Omental fat pad (tissue), 4 donors: ENCODE results near the gene SLC24A4. TPM values are rescaled to one million over a fixed set of nuclear protein-coding genes. Genes with fewer than 3 reads are reported as not detected.
A peak's percentile ranks its signal among the peaks of the same experiment; 100 is the strongest.

Experiments
- ATAC-seq: fragments of 150-250 bp; one replicate; pipeline ENCODE4 v1.9.1; 2016; ENCODE audit warnings: mild to moderate bottlenecking, moderate library complexity; ENCODE audit not compliant: low FRiP score
- DNase-seq: peaks from one replicate; pipeline ENCODE4 v3.0.0-alpha.2; 2019; ENCODE audit warnings: low spot score
- total RNA-seq, 4 donors: library from RNA; depleted of rRNA; stranded (reverse); fragments of >200 nt; gene quantifications; one replicate each; pipeline ENCODE4 v1.1.0, GENCODE V29; 2016
- TF ChIP-seq, protein P1 (sequence below), 3 donors: fragments of 450-650 bp; IDR thresholded peaks; one replicate each; pipeline ENCODE4 v1.5.1; 2016 to 2017; ENCODE audit warnings: antibody characterized with exemption in 3 of 3, mild to moderate bottlenecking in 3 of 3, moderate library complexity in 2 of 3

SLC24A4 gene, protein sequence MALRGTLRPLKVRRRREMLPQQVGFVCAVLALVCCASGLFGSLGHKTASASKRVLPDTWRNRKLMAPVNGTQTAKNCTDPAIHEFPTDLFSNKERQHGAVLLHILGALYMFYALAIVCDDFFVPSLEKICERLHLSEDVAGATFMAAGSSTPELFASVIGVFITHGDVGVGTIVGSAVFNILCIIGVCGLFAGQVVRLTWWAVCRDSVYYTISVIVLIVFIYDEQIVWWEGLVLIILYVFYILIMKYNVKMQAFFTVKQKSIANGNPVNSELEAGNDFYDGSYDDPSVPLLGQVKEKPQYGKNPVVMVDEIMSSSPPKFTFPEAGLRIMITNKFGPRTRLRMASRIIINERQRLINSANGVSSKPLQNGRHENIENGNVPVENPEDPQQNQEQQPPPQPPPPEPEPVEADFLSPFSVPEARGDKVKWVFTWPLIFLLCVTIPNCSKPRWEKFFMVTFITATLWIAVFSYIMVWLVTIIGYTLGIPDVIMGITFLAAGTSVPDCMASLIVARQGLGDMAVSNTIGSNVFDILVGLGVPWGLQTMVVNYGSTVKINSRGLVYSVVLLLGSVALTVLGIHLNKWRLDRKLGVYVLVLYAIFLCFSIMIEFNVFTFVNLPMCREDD
- 1 to 10 TPM in 2 of 4 donors, under 1 TPM in 2; 0.48 to 2.2 (median 0.79) TPM for total RNA-seq

DNA sequence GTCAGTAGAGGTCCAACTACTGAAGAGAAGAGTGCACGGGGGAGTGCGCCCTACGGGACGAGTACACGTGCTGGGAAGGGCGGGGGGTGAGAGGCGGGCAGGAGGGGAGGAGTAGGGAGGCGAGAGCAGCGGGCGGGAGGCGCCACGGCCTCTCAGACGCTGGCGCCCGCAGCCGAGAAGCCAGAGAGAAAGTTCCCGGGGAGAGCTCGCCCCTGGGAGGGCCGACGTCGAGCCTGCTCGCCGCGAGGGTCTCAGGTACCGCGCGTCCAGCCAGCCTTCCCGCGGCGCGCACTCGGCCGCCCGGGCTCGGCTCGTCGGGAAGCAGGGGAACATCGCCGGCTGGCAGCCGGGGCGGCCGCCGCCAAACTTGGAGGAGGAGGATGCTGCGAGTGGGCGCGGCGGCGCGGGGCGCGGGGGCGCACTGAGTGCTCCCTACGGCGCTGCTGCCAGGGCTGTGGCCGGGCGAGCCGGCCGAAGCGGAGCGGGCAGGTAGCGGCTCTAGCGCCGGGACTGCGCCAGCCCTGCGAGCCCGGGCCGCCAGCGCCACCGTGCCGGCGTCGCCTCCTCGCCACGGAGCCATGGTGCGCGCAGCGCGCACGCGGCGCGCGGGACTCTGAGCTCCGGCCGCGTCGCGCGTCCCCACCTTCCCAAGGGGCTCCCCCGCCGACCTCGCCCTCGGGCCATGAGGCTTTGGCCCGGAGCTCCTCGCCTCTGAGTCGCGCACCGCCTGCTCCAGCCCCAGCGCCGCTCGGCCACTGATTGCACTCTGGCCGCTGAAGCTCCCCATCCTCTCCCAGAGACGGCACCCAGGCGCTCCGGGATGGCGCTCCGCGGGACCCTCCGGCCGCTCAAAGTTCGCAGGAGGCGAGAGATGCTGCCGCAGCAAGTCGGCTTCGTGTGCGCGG lies at the start of gene SLC24A4:
Gene SLC24A4 (plus strand): TSS at position 155 of the 905 bp plus-strand sequence. CDS start 666 bp downstream, at position 821.
- DNase-seq (no peak), ATAC-seq (peak; percentile 16)
- TF ChIP-seq, protein P1, sequence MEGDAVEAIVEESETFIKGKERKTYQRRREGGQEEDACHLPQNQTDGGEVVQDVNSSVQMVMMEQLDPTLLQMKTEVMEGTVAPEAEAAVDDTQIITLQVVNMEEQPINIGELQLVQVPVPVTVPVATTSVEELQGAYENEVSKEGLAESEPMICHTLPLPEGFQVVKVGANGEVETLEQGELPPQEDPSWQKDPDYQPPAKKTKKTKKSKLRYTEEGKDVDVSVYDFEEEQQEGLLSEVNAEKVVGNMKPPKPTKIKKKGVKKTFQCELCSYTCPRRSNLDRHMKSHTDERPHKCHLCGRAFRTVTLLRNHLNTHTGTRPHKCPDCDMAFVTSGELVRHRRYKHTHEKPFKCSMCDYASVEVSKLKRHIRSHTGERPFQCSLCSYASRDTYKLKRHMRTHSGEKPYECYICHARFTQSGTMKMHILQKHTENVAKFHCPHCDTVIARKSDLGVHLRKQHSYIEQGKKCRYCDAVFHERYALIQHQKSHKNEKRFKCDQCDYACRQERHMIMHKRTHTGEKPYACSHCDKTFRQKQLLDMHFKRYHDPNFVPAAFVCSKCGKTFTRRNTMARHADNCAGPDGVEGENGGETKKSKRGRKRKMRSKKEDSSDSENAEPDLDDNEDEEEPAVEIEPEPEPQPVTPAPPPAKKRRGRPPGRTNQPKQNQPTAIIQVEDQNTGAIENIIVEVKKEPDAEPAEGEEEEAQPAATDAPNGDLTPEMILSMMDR (IDR thresholded peaks at IDR 0.05), result no peak

DNA sequence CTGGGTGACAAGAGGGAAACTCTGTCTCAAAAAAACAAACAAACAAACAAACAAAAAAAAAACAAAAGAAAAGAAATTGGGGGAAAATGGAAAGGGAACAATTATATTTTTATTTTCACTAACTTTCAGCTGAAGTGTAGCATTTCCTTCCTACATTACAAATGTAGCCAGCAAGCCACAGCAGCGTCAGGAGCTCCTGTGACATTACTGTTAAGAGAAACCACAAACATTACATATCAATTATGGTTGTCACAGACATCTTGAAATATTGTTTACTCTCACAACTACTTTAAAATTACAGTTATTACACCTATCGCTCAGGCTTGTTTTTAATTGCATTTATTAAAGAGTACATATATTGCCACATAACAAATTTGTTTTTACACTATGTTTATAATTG lies 49.8 kb upstream of the SLC24A4 start:
- ATAC-seq (no peak), DNase-seq (no peak)
- TF ChIP-seq, protein P1 (IDR thresholded peaks at IDR 0.05), result no peak

DNA sequence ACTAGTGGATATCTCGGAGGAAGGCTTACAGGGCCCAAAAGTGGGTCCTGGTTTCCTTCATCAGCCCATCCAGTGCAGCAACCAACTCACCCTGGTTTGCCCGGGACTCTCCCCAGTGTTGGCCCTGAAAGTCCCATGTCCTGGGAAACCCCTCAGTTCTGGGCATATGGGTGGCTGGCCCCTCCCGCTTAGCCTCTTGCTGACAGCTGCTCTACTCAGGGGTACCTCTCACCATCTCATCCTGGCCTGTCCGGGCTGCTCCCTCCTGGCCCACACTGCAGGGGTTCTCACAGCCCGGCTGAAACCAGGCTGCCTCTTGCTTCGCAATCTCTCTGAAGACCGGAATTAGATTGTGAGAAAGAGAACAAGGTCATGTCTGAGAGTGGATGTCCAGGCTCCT lies 48.9 kb upstream of the SLC24A4 start:
- DNase-seq (no peak), ATAC-seq (no peak)
- TF ChIP-seq, protein P1 (IDR thresholded peaks at IDR 0.05), result no peak

DNA sequence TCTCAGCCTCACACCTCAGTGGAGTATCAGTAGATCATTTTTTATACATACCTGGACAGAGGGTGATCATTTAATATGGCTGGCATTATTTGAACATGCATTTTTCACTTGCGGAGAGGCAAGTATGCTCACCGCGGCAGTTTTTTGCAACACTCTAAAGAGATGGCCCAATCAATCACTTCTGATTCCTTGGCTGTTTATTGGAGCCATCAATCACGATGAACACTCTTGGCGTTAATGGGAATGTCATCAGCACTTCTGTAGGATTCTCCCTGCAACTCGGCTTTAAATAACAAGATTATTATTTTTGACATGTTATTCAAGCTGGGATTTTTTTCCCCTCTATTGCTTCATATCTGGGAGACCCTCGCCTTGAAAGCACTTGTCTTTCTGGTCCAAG lies 46.9 kb upstream of the SLC24A4 start:
- DNase-seq (no peak), ATAC-seq (no peak)
- TF ChIP-seq, protein P1 (IDR thresholded peaks at IDR 0.05), result no peak

DNA sequence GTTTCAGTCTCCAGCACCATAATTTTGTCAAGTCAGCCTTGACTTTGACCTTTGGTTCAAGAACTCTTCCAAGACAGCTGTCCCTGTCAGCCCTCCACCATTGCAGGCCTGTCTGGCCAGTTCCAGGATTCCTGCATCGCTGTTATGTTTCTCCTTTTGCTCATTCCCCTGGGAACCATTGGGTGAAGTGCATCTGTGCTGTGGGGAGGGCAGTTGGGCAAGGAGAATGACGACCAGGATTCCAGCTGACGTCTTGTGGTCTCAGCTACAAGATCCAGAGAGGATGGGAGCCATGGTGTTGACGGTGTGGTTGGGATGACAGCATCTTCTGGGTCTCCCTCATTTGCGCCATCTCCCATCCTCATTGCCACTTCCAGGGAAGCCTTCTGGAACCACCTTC lies 45.9 kb upstream of the SLC24A4 start:
- TF ChIP-seq, protein P1 (IDR thresholded peaks at IDR 0.05), result no peak
- DNase-seq, result no peak
- ATAC-seq, result no peak

DNA sequence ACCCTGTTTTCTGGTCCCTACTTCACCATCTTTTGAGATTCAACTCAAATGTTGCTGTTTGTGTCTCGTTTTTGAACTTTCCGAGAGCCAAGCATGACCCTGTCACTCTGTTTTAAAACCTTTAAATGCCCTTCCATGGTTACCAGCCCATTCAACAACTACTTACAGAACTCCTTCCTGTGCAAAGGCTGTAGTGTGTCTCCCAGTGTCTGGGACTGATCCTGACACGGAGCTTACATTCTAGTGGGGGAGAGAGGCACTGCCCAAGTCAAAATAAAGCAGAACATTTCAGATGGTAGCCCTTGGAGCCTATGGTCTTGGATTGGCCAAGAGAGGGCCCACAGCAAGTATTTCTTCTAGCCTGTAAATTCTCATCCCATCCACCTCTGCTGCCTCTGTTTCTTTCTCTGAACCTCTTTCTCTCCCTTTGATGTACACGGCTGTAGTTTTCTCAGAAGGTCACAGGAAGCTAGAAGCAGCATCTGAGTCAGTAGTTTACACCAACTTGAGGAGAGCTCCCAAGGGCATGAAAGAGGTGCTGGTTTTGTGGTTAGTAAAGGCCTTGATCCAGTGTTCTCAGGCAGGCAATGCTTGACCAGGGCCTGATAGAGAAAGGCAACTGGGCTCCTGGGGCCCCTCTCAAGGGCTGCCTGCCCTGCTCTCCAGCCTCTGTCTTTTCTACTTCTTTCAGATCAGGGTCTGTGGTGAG lies 42.3 kb upstream of the SLC24A4 start:
- TF ChIP-seq, protein P1 (IDR thresholded peaks at IDR 0.05), result no peak
- ATAC-seq (no peak), DNase-seq (no peak)
